BE2C (cell line): Measurements from ENCODE around the gene PRRG4.
"Not testable (repeated sequence)": the region's sequence is repeated elsewhere in the genome, so short reads cannot be mapped to it uniquely, and the experiment has no call there.

Experiments
- DNase-seq: peaks from one replicate; pipeline ENCODE4 v3.0.0-alpha.2; 2020
- H3K27me3 ChIP-seq: fragments of 250-450 bp; sonication (Bioruptor Pico); 2 replicates; pipeline ENCODE4 v1.5.1; 2020; ENCODE audit warnings: mild to moderate bottlenecking
- H3K36me3 ChIP-seq: fragments of 250-450 bp; sonication (Bioruptor Pico); 2 replicates; pipeline ENCODE4 v1.5.1; 2020; ENCODE audit warnings: mild to moderate bottlenecking
- H3K4me1 ChIP-seq: fragments of 250-450 bp; sonication (Bioruptor Pico); 2 replicates; pipeline ENCODE4 v1.5.1; 2020
- H3K4me3 ChIP-seq: 2 replicates; pipeline ENCODE4 v1.5.1; 2011; ENCODE audit warnings: low read depth, low read length
- H3K9me3 ChIP-seq: fragments of 250-450 bp; sonication (Bioruptor Pico); 2 replicates; pipeline ENCODE4 v1.5.1; 2020
- CTCF ChIP-seq: IDR thresholded peaks from 2 replicates; pipeline ENCODE4 v1.5.1; 2012; ENCODE audit warnings: mild to moderate bottlenecking, low read depth, low read length

The PRRG4 gene

GRCh38 chr11:32861850-32862577 is 32.3 kb downstream of the PRRG4 start:
- H3K4me1 ChIP-seq = no peaks in the 10 kb centered on the region
- no peak for DNase-seq
- H3K9me3 ChIP-seq = no peaks in the 10 kb centered on the region
- no peak for TF ChIP-seq CTCF
- H3K4me3 ChIP-seq = no peak overlapping the region
- 0 out of 2 replicates have a peak, but pooled peaks cover 2% of the 10 kb centered on the region for H3K27me3 ChIP-seq
- no peaks in the 10 kb centered on the region for H3K36me3 ChIP-seq

GRCh38 chr11:32864555-32864954 is 34.8 kb downstream of the PRRG4 start:
- no peak for TF ChIP-seq CTCF
- Histone ChIP-seq H3K4me3 (no peak overlapping the region), H3K27me3 (no peaks in the 10 kb centered on the region), H3K9me3 (no peaks in the 10 kb centered on the region), H3K4me1 (no peaks in the 10 kb centered on the region), H3K36me3 (no peaks in the 10 kb centered on the region)
- no peak for DNase-seq

- H3K4me1 ChIP-seq, DNase-seq, H3K27me3 ChIP-seq, H3K36me3 ChIP-seq, H3K9me3 ChIP-seq, H3K4me3 ChIP-seq: not testable (repeated sequence)
These were observed 39.0 kb downstream of the PRRG4 start for GRCh38 chr11:32868752-32869151.

GRCh38 chr11:32870676-32871075 is 40.9 kb downstream of the PRRG4 start:
- peak; percentile 30 for DNase-seq
- Histone ChIP-seq H3K4me3 (no peak overlapping the region), H3K4me1 (no peaks in the 10 kb centered on the region), H3K36me3 (no peaks in the 10 kb centered on the region), H3K27me3 (peaks cover 4% of the 10 kb centered on the region), H3K9me3 (no peaks in the 10 kb centered on the region)
- TF ChIP-seq CTCF = peak; percentile 51

GRCh38 chr11:32874132-32874531 is 44.4 kb downstream of the PRRG4 start:
- Histone ChIP-seq H3K4me1 (no peaks in the 10 kb centered on the region), H3K9me3 (no peaks in the 10 kb centered on the region), H3K36me3 (no peaks in the 10 kb centered on the region), H3K4me3 (no peak overlapping the region), H3K27me3 (peaks cover 4% of the 10 kb centered on the region)
- no peak for TF ChIP-seq CTCF
- DNase-seq = no peak

- no peaks in the 10 kb centered on the region for H3K9me3 ChIP-seq
- no peaks in the 10 kb centered on the region for H3K36me3 ChIP-seq
- H3K4me3 ChIP-seq = no peak overlapping the region
- DNase-seq = no peak
- no peaks in the 10 kb centered on the region for H3K27me3 ChIP-seq
- H3K4me1 ChIP-seq = no peaks in the 10 kb centered on the region
- no peak for TF ChIP-seq CTCF
These were observed 51.6 kb downstream of the PRRG4 start for GRCh38 chr11:32881286-32881685.
